Measurements from ENCODE around the gene LRRC63. TPM values are rescaled to one million over a fixed set of nuclear protein-coding genes. Genes with fewer than 3 reads are reported as not detected.

LRRC63 gene
- total RNA-seq, 1 experiment from 2014 or later: not detected

- H3K9me3 ChIP-seq (replicated peaks): no peaks in the 10 kb centered on the region
- H3K36me3 ChIP-seq: no peaks in the 10 kb centered on the region
- no peaks in the 10 kb centered on the region for H3K4me1 ChIP-seq (replicated peaks)
- H3K4me3 ChIP-seq: no peak overlapping the region
- DNase-seq (ENCODE audit: low read depth in 1 of 2, low spot score in 2 of 2): no peak
- H3K27ac ChIP-seq: no peak overlapping the region
- no peaks in the 10 kb centered on the region for H3K27me3 ChIP-seq (replicated peaks)
Observed at GRCh38 chr13:46315036-46315435, 103.3 kb downstream of the LRRC63 start.

GRCh38 chr13:46315491-46316075, 103.9 kb downstream of the LRRC63 start:
- no peaks in the 10 kb centered on the region for H3K4me1 ChIP-seq (replicated peaks)
- no peaks in the 10 kb centered on the region for H3K27me3 ChIP-seq (replicated peaks)
- H3K4me3 ChIP-seq: no peak overlapping the region
- no peaks in the 10 kb centered on the region for H3K9me3 ChIP-seq (replicated peaks)
- H3K27ac ChIP-seq: no peak overlapping the region
- H3K36me3 ChIP-seq: no peaks in the 10 kb centered on the region
- DNase-seq (ENCODE audit: low read depth in 1 of 2, low spot score in 2 of 2): no peak

- Histone ChIP-seq H3K4me1 (replicated peaks) (no peaks in the 10 kb centered on the region), H3K36me3 (no peaks in the 10 kb centered on the region), H3K27me3 (replicated peaks) (no peaks in the 10 kb centered on the region), H3K4me3 (no peak overlapping the region), H3K27ac (no peak overlapping the region), H3K9me3 (replicated peaks) (no peaks in the 10 kb centered on the region)
- no peak for DNase-seq (ENCODE audit: low read depth in 1 of 2, low spot score in 2 of 2)
Observed at GRCh38 chr13:46317120-46317519, 105.4 kb downstream of the LRRC63 start.

- Histone ChIP-seq H3K4me1 (replicated peaks) (no peaks in the 10 kb centered on the region), H3K36me3 (no peaks in the 10 kb centered on the region), H3K27me3 (replicated peaks) (no peaks in the 10 kb centered on the region), H3K4me3 (no peak overlapping the region), H3K27ac (no peak overlapping the region), H3K9me3 (replicated peaks) (no peaks in the 10 kb centered on the region)
- DNase-seq (ENCODE audit: low read depth in 1 of 2, low spot score in 2 of 2): no peak
Observed at GRCh38 chr13:46318986-46319385, 107.3 kb downstream of the LRRC63 start.

- no peaks in the 10 kb centered on the region for H3K9me3 ChIP-seq (replicated peaks)
- no peak overlapping the region for H3K27ac ChIP-seq
- H3K36me3 ChIP-seq: no peaks in the 10 kb centered on the region
- H3K27me3 ChIP-seq (replicated peaks): no peaks in the 10 kb centered on the region
- no peak for DNase-seq (ENCODE audit: low read depth in 1 of 2, low spot score in 2 of 2)
- no peaks in the 10 kb centered on the region for H3K4me1 ChIP-seq (replicated peaks)
- no peak overlapping the region for H3K4me3 ChIP-seq
Observed at GRCh38 chr13:46320406-46320805, 108.7 kb downstream of the LRRC63 start.

GRCh38 chr13:46320821-46321220, 109.1 kb downstream of the LRRC63 start:
- Histone ChIP-seq H3K4me3 (no peak overlapping the region), H3K9me3 (replicated peaks) (no peaks in the 10 kb centered on the region), H3K4me1 (replicated peaks) (no peaks in the 10 kb centered on the region), H3K27me3 (replicated peaks) (no peaks in the 10 kb centered on the region), H3K27ac (no peak overlapping the region), H3K36me3 (no peaks in the 10 kb centered on the region)
- no peak for DNase-seq (ENCODE audit: low read depth in 1 of 2, low spot score in 2 of 2)

- Histone ChIP-seq H3K27me3 (replicated peaks) (no peaks in the 10 kb centered on the region), H3K4me1 (replicated peaks) (no peaks in the 10 kb centered on the region), H3K9me3 (replicated peaks) (no peaks in the 10 kb centered on the region), H3K4me3 (no peak overlapping the region), H3K27ac (no peak overlapping the region), H3K36me3 (no peaks in the 10 kb centered on the region)
- peak in 1 of 2 experiments; percentile 19 for DNase-seq (ENCODE audit: low read depth in 1 of 2, low spot score in 2 of 2)
Observed at GRCh38 chr13:46321494-46322225, 109.9 kb downstream of the LRRC63 start.

GRCh38 chr13:46324976-46325375, 113.2 kb downstream of the LRRC63 start:
- Histone ChIP-seq H3K36me3 (no peaks in the 10 kb centered on the region), H3K4me3 (no peak overlapping the region), H3K27ac (no peak overlapping the region), H3K9me3 (replicated peaks) (no peaks in the 10 kb centered on the region), H3K4me1 (replicated peaks) (no peaks in the 10 kb centered on the region), H3K27me3 (replicated peaks) (no peaks in the 10 kb centered on the region)
- DNase-seq (ENCODE audit: low read depth in 1 of 2, low spot score in 2 of 2): no peak

Other genes with a start within 250 kb of the LRRC63 start
- gene ZC3H13, start 159.2 kb upstream of the LRRC63 start, total RNA-seq (2014; rRNA removed; shearing (Covaris generic)): 6.7 and 12.2 TPM in 2 replicates
- not detected in 2 replicates for gene CPB2, start 106.9 kb upstream of the LRRC63 start, total RNA-seq (2014; rRNA removed; shearing (Covaris generic))
- 49.3 and 73.0 TPM in 2 replicates for gene LCP1, start 29.8 kb upstream of the LRRC63 start, total RNA-seq (2014; rRNA removed; shearing (Covaris generic))
- 0.21 TPM in 1 of 2 replicates, not detected in the other for gene RUBCNL, start 175.3 kb downstream of the LRRC63 start, total RNA-seq (2014; rRNA removed; shearing (Covaris generic))